Naive thymus-derived CD8-positive, alpha-beta T cell (primary cell): ENCODE data around the gene SEMA5B. TPM values are rescaled to one million over a fixed set of nuclear protein-coding genes. Genes with fewer than 3 reads are reported as not detected.

ENCODE experiments used
- ATAC-seq, 2 donors: fragments of 150-1000 bp; cut with Tn5 transposase in 1 of 2; sonication (Bioruptor Pico), chemical (Tn5 transposase) in 1 of 2; 1 replicate in 1 of 2; 2 replicates in 1 of 2; pipeline ENCODE4 v1.10.0; 2021; ENCODE audit warnings: mild to moderate bottlenecking in 2 of 2, moderate library complexity in 2 of 2
- POLR2A ChIA-PET: fragments of 350-600 bp; sonication (Branson Sonifier 250); formaldehyde crosslinking; loops from one replicate; lab custom pipeline; 2021; ENCODE audit warnings: antibody characterized with exemption; lab: Charles Lee
- DNase-seq, 10 donors: peaks; one replicate each; pipeline versions ENCODE4 v3.0.0 to v3.0.0-alpha.2; 2020 to 2022
- H3K27ac Mint-ChIP-seq, 10 donors: one replicate each; pipeline ENCODE4 v1.8.0; 2020 to 2022; ENCODE audit warnings: mild to moderate bottlenecking in 10 of 10, mixed read lengths in 10 of 10, moderate library complexity in 4 of 10, inconsistent platforms in 1 of 10
- H3K27me3 Mint-ChIP-seq, 5 donors: one replicate each; pipeline ENCODE4 v1.8.0; 2021 to 2022; ENCODE audit warnings: mixed read lengths in 5 of 5
- H3K36me3 Mint-ChIP-seq, 3 donors: one replicate each; pipeline ENCODE4 v1.8.0; 2020 to 2022; ENCODE audit warnings: mixed read lengths in 3 of 3, mild to moderate bottlenecking in 2 of 3, inconsistent platforms in 1 of 3
- H3K4me1 Mint-ChIP-seq, 4 donors: one replicate each; pipeline ENCODE4 v1.8.0; 2021 to 2022; ENCODE audit warnings: mixed read lengths in 4 of 4
- H3K4me3 Mint-ChIP-seq, 10 donors: one replicate each; pipeline ENCODE4 v1.8.0; 2020 to 2022; ENCODE audit warnings: mild to moderate bottlenecking in 10 of 10, mixed read lengths in 10 of 10, moderate library complexity in 6 of 10, inconsistent platforms in 1 of 10
- H3K9me3 Mint-ChIP-seq, 9 donors: one replicate each; pipeline ENCODE4 v1.8.0; 2020 to 2022; ENCODE audit warnings: mixed read lengths in 9 of 9, mild to moderate bottlenecking in 3 of 9, inconsistent platforms in 1 of 9, moderate library complexity in 1 of 9
- polyA plus RNA-seq, 3 donors: library from polyadenylated mRNA; unstranded; fragments of 300-500 nt; fragmentation: Illumina TruSeq; gene quantifications; one replicate each; pipeline ENCODE4 v1.2.3, GENCODE V29; 2021
- total RNA-seq, 8 experiments: library from RNA in 2 of 8; stranded (reverse) in 2 of 8; gene quantifications; one replicate each; pipeline ENCODE4 v1.2.3 and lab custom pipeline; 2021 to 2026

SEMA5B gene
- total and polyA plus RNA-seq, 5 experiments from 2014 or later: 0.16 to 0.47 TPM; not detected in 3

- DNase-seq (no peak), ATAC-seq (no peak)
- H3K4me1 Mint-ChIP-seq: peaks cover 0 to 3% (median 0%) of the 10 kb centered on the region in 4 donors
- H3K27me3 Mint-ChIP-seq: no peaks in the 10 kb centered on the region
- H3K4me3 Mint-ChIP-seq: no peak overlapping the region
- no peaks in the 10 kb centered on the region for H3K9me3 Mint-ChIP-seq
- POLR2A ChIA-PET: no interaction called here
- H3K27ac Mint-ChIP-seq: no peak overlapping the region
- H3K36me3 Mint-ChIP-seq: peaks cover 9 to 65% (median 16%) of the 10 kb centered on the region in 3 donors
These were observed 165.2 kb downstream of the SEMA5B start for GRCh38 chr3:122862381-122862780.

Other genes with a start within 250 kb of the SEMA5B start
- gene HSPBAP1, start 233.9 kb downstream of the SEMA5B start, total RNA-seq: 10 to 100 TPM; 22.1 to 23.7 TPM
- gene HSPBAP1, start 233.9 kb downstream of the SEMA5B start, polyA plus RNA-seq: 1 to 10 TPM; 3.3 to 7.8 (median 5.6) TPM
- 1 to 10 TPM; 7.5 to 8.7 TPM for gene SLC49A4, start 232.7 kb downstream of the SEMA5B start, total RNA-seq
- gene SLC49A4, start 232.7 kb downstream of the SEMA5B start, polyA plus RNA-seq: 1 to 10 TPM; 1.3 to 2.5 (median 1.8) TPM
- 1 to 10 TPM; 5.2 to 6.0 TPM for gene PDIA5, start 39.3 kb upstream of the SEMA5B start, total RNA-seq
- 1 to 10 TPM; 3.2 to 6.9 (median 4.1) TPM for gene PDIA5, start 39.3 kb upstream of the SEMA5B start, polyA plus RNA-seq
- gene SEC22A, start 174.2 kb upstream of the SEMA5B start, total RNA-seq: 10 to 100 TPM; 19.5 to 19.8 TPM
- 10 to 100 TPM in 2 of 3 donors, 1 to 10 TPM in 1; 6.7 to 12.7 (median 12.0) TPM for gene SEC22A, start 174.2 kb upstream of the SEMA5B start, polyA plus RNA-seq